GM10248 (cell line): Measurements from ENCODE around the gene LDLRAD4.

Experiments used
- CTCF ChIA-PET: fragments of 300-600 bp; sonication (Branson Sonifier 250); formaldehyde crosslinking; extraction: SDS; loops from one replicate; lab custom pipeline; 2021; ENCODE audit warnings: antibody characterized with exemption; lab: Yijun Ruan, JAX
- POLR2A ChIA-PET: fragments of 350-650 bp; sonication (Branson Sonifier 250); formaldehyde crosslinking; extraction: SDS; loops from one replicate; lab custom pipeline; 2020; ENCODE audit warnings: antibody characterized with exemption; lab: Yijun Ruan, JAX
- DNase-seq: peaks from one replicate; pipeline ENCODE4 v3.0.0; 2012; ENCODE audit errors: extremely low spot score
- CTCF ChIP-seq: IDR thresholded peaks from 2 replicates; pipeline ENCODE4 v1.5.1; 2012; ENCODE audit warnings: mild to moderate bottlenecking, low read depth; ENCODE audit errors: extremely low read depth, missing control alignments, control extremely low read depth

Gene LDLRAD4

GRCh38 chr18:13296867-13297574 is 78.5 kb downstream of the LDLRAD4 start:
- ChIA-PET CTCF (no interaction called here), POLR2A (no interaction called here)
- DNase-seq, result no peak
- no peak for TF ChIP-seq CTCF

GRCh38 chr18:13298262-13298661 is 79.7 kb downstream of the LDLRAD4 start:
- TF ChIP-seq CTCF, result no peak
- ChIA-PET POLR2A (no interaction called here), CTCF (no interaction called here)
- DNase-seq, result no peak

- TF ChIP-seq CTCF, result no peak
- CTCF ChIA-PET, result no interaction called here
- POLR2A ChIA-PET, result no interaction called here
- DNase-seq, result no peak
Measured at GRCh38 chr18:13300029-13300428, 81.5 kb downstream of the LDLRAD4 start.

GRCh38 chr18:13300796-13301195 is 82.2 kb downstream of the LDLRAD4 start:
- no peak for DNase-seq
- CTCF ChIA-PET, result no interaction called here
- no peak for TF ChIP-seq CTCF
- POLR2A ChIA-PET, result no interaction called here

GRCh38 chr18:13302040-13302439 is 83.5 kb downstream of the LDLRAD4 start:
- DNase-seq, result no peak
- ChIA-PET POLR2A (no interaction called here), CTCF (no interaction called here)
- TF ChIP-seq CTCF, result no peak

- no peak for TF ChIP-seq CTCF
- DNase-seq, result no peak
- ChIA-PET POLR2A (no interaction called here), CTCF (interaction anchor here (1.2 kb wide), 1 partner anchor 14 kb away, joined by 3 read pairs; no protein-coding TSS in a partner anchor)
Measured at GRCh38 chr18:13302457-13303225, 84.1 kb downstream of the LDLRAD4 start.
